B cell (primary cell): Measurements from ENCODE around the gene KCTD10. TPM values are rescaled to one million over a fixed set of nuclear protein-coding genes. Genes with fewer than 3 reads are reported as not detected.

Experiments
- ATAC-seq: fragments of 200-7000 bp; cut with Tn5 transposase; one replicate; pipeline ENCODE4 v1.10.0; 2021; ENCODE audit warnings: low read depth, mild to moderate bottlenecking, moderate number of reproducible peaks, moderate library complexity
- CTCF ChIA-PET: fragments of 350-600 bp; sonication (Branson Sonifier 250); formaldehyde crosslinking; loops from one replicate; lab custom pipeline; 2021; ENCODE audit warnings: antibody characterized with exemption, inconsistent platforms; lab: Charles Lee
- POLR2A ChIA-PET: fragments of 350-600 bp; sonication (Branson Sonifier 250); formaldehyde crosslinking; loops from one replicate; lab custom pipeline; 2021; ENCODE audit warnings: antibody characterized with exemption; lab: Charles Lee
- DNase-seq: peaks from one replicate; pipeline ENCODE4 v3.0.0; 2013
- H2AFZ ChIP-seq: 2 replicates; pipeline ENCODE4 v1.6.1; 2012; ENCODE audit warnings: mild to moderate bottlenecking, low read depth, low read length; ENCODE audit not compliant: insufficient read depth, poor library complexity, severe bottlenecking
- H3K27ac ChIP-seq, 2 donors: 1 replicate in 1 of 2; 2 replicates in 1 of 2; pipeline ENCODE4 v1.5.1; 2012 to 2013; ENCODE audit warnings: low read length in 2 of 2, mild to moderate bottlenecking in 2 of 2, moderate library complexity in 1 of 2
- H3K27me3 ChIP-seq, 4 experiments: fragments of 200-600 bp in 1 of 4; sonication (generic) in 1 of 4; replicated peaks in 1 of 4; 1 replicate in 2 of 4; 2 replicates in 2 of 4; pipeline versions ENCODE4 v1.6.1 to v1.7.0; 2013 to 2016; ENCODE audit warnings: low read length in 3 of 4, mild to moderate bottlenecking in 2 of 4, mixed read lengths in 1 of 4, moderate library complexity in 1 of 4; ENCODE audit not compliant: insufficient read depth in 4 of 4, control insufficient read depth in 3 of 4; ENCODE audit errors: control extremely low read depth in 1 of 4
- H3K36me3 ChIP-seq, 2 experiments: replicated peaks in 1 of 2; 1 replicate in 1 of 2; 2 replicates in 1 of 2; pipeline versions ENCODE4 v1.6.1 to v1.7.1; 2013; ENCODE audit warnings: low read length in 1 of 2; ENCODE audit not compliant: insufficient read depth in 2 of 2, control insufficient read depth in 1 of 2; ENCODE audit errors: control extremely low read depth in 1 of 2, extremely low read depth in 1 of 2
- H3K4me1 ChIP-seq, 2 donors: fragments of 200-600 bp in 1 of 2; sonication (generic) in 1 of 2; 1 replicate in 1 of 2; 2 replicates in 1 of 2; pipeline versions ENCODE4 v1.5.1 to v1.6.1; 2013 to 2017; ENCODE audit warnings: low read length in 2 of 2; ENCODE audit not compliant: control insufficient read depth in 2 of 2, insufficient read depth in 2 of 2
- H3K4me2 ChIP-seq: replicated peaks from 2 replicates; pipeline ENCODE3; 2012; ENCODE audit warnings: mild to moderate bottlenecking, low read depth, low read length; ENCODE audit not compliant: poor library complexity, severe bottlenecking
- H3K4me3 ChIP-seq, 5 experiments: fragments of 200-600 bp in 1 of 5; sonication (generic) in 1 of 5; 1 replicate in 3 of 5; 2 replicates in 2 of 5; pipeline versions ENCODE4 v1.5.1 to v1.7.0; 2011 to 2016; ENCODE audit warnings: low read length in 4 of 5, mild to moderate bottlenecking in 4 of 5, low read depth in 2 of 5, control low read depth in 1 of 5, moderate library complexity in 1 of 5; ENCODE audit not compliant: insufficient read depth in 1 of 5; ENCODE audit errors: control extremely low read depth in 1 of 5, extremely low read depth in 1 of 5
- H3K79me2 ChIP-seq: fragments of 200-600 bp; sonication (generic); one replicate; pipeline ENCODE4 v1.6.0; 2016; ENCODE audit warnings: low read length; ENCODE audit not compliant: control insufficient read depth, insufficient read depth
- H3K9ac ChIP-seq: fragments of 200-600 bp; sonication (generic); 2 replicates; pipeline ENCODE4 v1.6.1; 2017; ENCODE audit warnings: mild to moderate bottlenecking, low read length, moderate library complexity
- H3K9me3 ChIP-seq, 3 donors: one replicate each; pipeline versions ENCODE4 v1.6.1 to v1.7.1; 2013; ENCODE audit warnings: low read length in 2 of 3; ENCODE audit not compliant: control insufficient read depth in 2 of 3, insufficient read depth in 1 of 3; ENCODE audit errors: control extremely low read depth in 1 of 3
- H4K20me1 ChIP-seq: 2 replicates; pipeline ENCODE4 v1.6.0; 2012; ENCODE audit warnings: mild to moderate bottlenecking, low read length; ENCODE audit not compliant: insufficient read depth, control insufficient read depth, poor library complexity, severe bottlenecking
- H3K27ac Mint-ChIP-seq: one replicate; pipeline ENCODE4 v1.8.0; 2021; ENCODE audit warnings: mixed read lengths
- H3K27me3 Mint-ChIP-seq: one replicate; pipeline ENCODE4 v1.8.0; 2021; ENCODE audit warnings: mixed read lengths
- H3K4me1 Mint-ChIP-seq: one replicate; pipeline ENCODE4 v1.8.0; 2021; ENCODE audit warnings: mixed read lengths
- H3K4me3 Mint-ChIP-seq: one replicate; pipeline ENCODE4 v1.8.0; 2021; ENCODE audit warnings: mixed read lengths
- H3K9me3 Mint-ChIP-seq: one replicate; pipeline ENCODE4 v1.8.0; 2022; ENCODE audit warnings: mixed read lengths; ENCODE audit not compliant: insufficient read depth
- CTCF ChIP-seq: fragments of 200-600 bp; IDR thresholded peaks from one replicate; pipeline ENCODE4 v1.8.0; 2022; ENCODE audit warnings: antibody characterized with exemption, mild to moderate bottlenecking
- EZH2 ChIP-seq: IDR thresholded peaks from 2 replicates; pipeline ENCODE4 v1.6.1; 2012; ENCODE audit warnings: borderline replicate concordance, low read depth, mild to moderate bottlenecking, moderate library complexity, low read length; ENCODE audit not compliant: insufficient read depth, poor library complexity, severe bottlenecking
- WGBS: methylation state at CpG from one replicate; pipeline ENCODE4 v1.1.5; 2013; ENCODE audit warnings: missing lambda C conversion rate; ENCODE audit not compliant: insufficient coverage; 5-methylcytosine and 5-hydroxymethylcytosine counted together
- intact Hi-C: fragments of 100-400 bp; cut with micrococcal nuclease; formaldehyde crosslinking; loops from one replicate; pipeline ENCODE4 v1.10.0; 2022
- polyA plus RNA-seq: library from polyadenylated mRNA; depleted of rRNA; stranded (reverse); fragments of >200 nt; gene quantifications from 2 replicates; pipeline ENCODE4 v1.2.3, GENCODE V29; 2012
- total RNA-seq, 2 donors: library from RNA; stranded (reverse); fragments of 120-200 nt in 1 of 2; gene quantifications; 1 replicate in 1 of 2; 2 replicates in 1 of 2; pipeline versions ENCODE4 v1.2.3 to v1.2.4, GENCODE V29; 2013 to 2022

KCTD10 gene
- total and polyA plus RNA-seq, 2 donors (not counting 1 experiment from before 2014, with no cell fraction given): 15.4 to 30.9 TPM

- Mint-ChIP-seq H3K27me3 (no peaks in the 10 kb centered on the region), H3K4me1 (peaks cover 8% of the 10 kb centered on the region), H3K9me3 (no peaks in the 10 kb centered on the region), H3K27ac (no peak overlapping the region), H3K4me3 (no peak overlapping the region)
- no peak for DNase-seq
- no peak for ATAC-seq
- no peak overlapping the region for H3K9ac ChIP-seq
- H3K36me3 ChIP-seq: peaks cover 0 to 32% of the 10 kb centered on the region in 2 experiments
- H3K9me3 ChIP-seq: no peaks in the 10 kb centered on the region
- no peak for TF ChIP-seq CTCF
- no peak for TF ChIP-seq EZH2
- no peak overlapping the region for H3K4me2 ChIP-seq
- no peak overlapping the region for H3K4me3 ChIP-seq
- WGBS: 96% methylated on average over 10 of the region's 10 CpGs
- H2AFZ ChIP-seq: no peak overlapping the region
- no peaks in the 10 kb centered on the region for H3K4me1 ChIP-seq
- POLR2A ChIA-PET: no interaction called here
- CTCF ChIA-PET: interaction anchor here (1.3 kb wide), 1 partner anchor 14 kb away, joined by 3 read pairs; no protein-coding TSS in a partner anchor
- H3K27ac ChIP-seq: no peak overlapping the region
- intact Hi-C loops: no loop called here
- peaks cover 49% of the 10 kb centered on the region for H4K20me1 ChIP-seq
- H3K27me3 ChIP-seq: no peaks in the 10 kb centered on the region
- peaks cover 97% of the 10 kb centered on the region for H3K79me2 ChIP-seq
Measured at GRCh38 chr12:109469517-109469916, 7.6 kb downstream of the KCTD10 start.

GRCh38 chr12:109467978-109468676 is 9.0 kb downstream of the KCTD10 start:
- peaks cover 96% of the 10 kb centered on the region for H3K79me2 ChIP-seq
- TF ChIP-seq CTCF: no peak
- no peak for TF ChIP-seq EZH2
- no peak overlapping the region for H3K4me3 ChIP-seq
- H3K27me3 ChIP-seq: no peaks in the 10 kb centered on the region
- H3K9ac ChIP-seq: no peak overlapping the region
- DNase-seq (no peak), ATAC-seq (no peak)
- Mint-ChIP-seq H3K27me3 (no peaks in the 10 kb centered on the region), H3K27ac (no peak overlapping the region), H3K9me3 (no peaks in the 10 kb centered on the region), H3K4me1 (peaks cover 9% of the 10 kb centered on the region), H3K4me3 (no peak overlapping the region)
- WGBS: 96% methylated on average over 5 of the region's 8 CpGs
- peaks cover 60% of the 10 kb centered on the region for H4K20me1 ChIP-seq
- peaks cover 0 to 32% of the 10 kb centered on the region in 2 experiments for H3K36me3 ChIP-seq
- no peak overlapping the region for H3K27ac ChIP-seq
- no peak overlapping the region for H2AFZ ChIP-seq
- intact Hi-C loops: no loop called here
- ChIA-PET POLR2A (no interaction called here), CTCF (no interaction called here)
- H3K4me1 ChIP-seq: no peaks in the 10 kb centered on the region
- no peaks in the 10 kb centered on the region for H3K9me3 ChIP-seq
- H3K4me2 ChIP-seq: no peak overlapping the region
